HepG2 (cell line): ENCODE data around the gene CDH23.

Source experiments
- CHD2 ChIP-seq: IDR thresholded peaks from 2 replicates; pipeline ENCODE4 v1.6.1; 2011; ENCODE audit warnings: low read depth, low read length, improper control_type of control experiment
- GATA4 ChIP-seq: sonication (generic); IDR thresholded peaks from 2 replicates; pipeline ENCODE4 v1.6.1; 2016; ENCODE audit warnings: antibody characterized with exemption, low read depth, borderline replicate concordance
- MBNL3 ChIP-seq: fragments of 250-450 bp; sonication (Bioruptor Pico); conservative IDR thresholded peaks from 2 replicates; pipeline ENCODE4 v1.8.0; 2022; ENCODE audit warnings: mild to moderate bottlenecking, inconsistent platforms
- WIZ ChIP-seq: sonication (generic); formaldehyde crosslinking; IDR thresholded peaks from 2 replicates; pipeline ENCODE4 v1.5.1; 2020; ENCODE audit warnings: mild to moderate bottlenecking, missing genetic modification reagents
- ZFY ChIP-seq: sonication (generic); formaldehyde crosslinking; IDR thresholded peaks from 2 replicates; pipeline ENCODE4 v1.4.0; 2020; ENCODE audit warnings: missing genetic modification reagents
- ZNF552 ChIP-seq: sonication (generic); formaldehyde crosslinking; IDR thresholded peaks from 2 replicates; pipeline ENCODE4 v1.9.0; 2022; ENCODE audit warnings: missing genetic modification reagents, mild to moderate bottlenecking, borderline replicate concordance
- TF ChIP-seq, protein P1 (sequence below): sonication (generic); formaldehyde crosslinking; conservative IDR thresholded peaks from 2 replicates; pipeline ENCODE4 v1.4.0; 2020; ENCODE audit warnings: missing genetic modification reagents
- TF ChIP-seq, protein P2 (sequence below): sonication (generic); formaldehyde crosslinking; IDR thresholded peaks from 2 replicates; pipeline ENCODE4 v1.4.0; 2020; ENCODE audit warnings: missing genetic modification reagents

DNA sequence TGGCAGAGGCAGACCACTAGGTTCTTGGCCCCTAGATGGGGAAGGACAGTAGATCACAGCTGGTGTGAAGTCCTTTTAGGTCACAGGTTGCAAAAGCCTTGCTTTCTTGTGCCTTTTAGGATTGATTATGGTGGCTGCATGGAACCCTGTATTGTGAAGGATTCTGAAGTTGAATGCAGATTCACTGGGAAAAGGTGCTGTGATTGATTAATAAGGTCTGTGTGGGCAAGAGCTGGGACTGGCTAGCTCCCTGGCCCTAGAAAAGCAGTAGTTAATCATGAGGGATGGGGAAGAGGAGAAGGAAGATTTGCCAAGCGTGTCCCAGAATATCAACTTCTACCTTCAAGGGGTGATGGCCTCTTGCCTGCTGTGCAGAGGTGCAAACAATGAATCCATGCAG, 105.5 kb downstream of the CDH23 start:
- TF ChIP-seq CHD2 = no peak
- TF ChIP-seq ZNF552 (CRISPR knock-in tag) = no peak
- no peak for TF ChIP-seq ZFY (CRISPR knock-in tag)
- TF ChIP-seq, protein P1, sequence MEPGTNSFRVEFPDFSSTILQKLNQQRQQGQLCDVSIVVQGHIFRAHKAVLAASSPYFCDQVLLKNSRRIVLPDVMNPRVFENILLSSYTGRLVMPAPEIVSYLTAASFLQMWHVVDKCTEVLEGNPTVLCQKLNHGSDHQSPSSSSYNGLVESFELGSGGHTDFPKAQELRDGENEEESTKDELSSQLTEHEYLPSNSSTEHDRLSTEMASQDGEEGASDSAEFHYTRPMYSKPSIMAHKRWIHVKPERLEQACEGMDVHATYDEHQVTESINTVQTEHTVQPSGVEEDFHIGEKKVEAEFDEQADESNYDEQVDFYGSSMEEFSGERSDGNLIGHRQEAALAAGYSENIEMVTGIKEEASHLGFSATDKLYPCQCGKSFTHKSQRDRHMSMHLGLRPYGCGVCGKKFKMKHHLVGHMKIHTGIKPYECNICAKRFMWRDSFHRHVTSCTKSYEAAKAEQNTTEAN (CRISPR knock-in tag) = no peak
- TF ChIP-seq MBNL3 (CRISPR knock-in tag) = no peak
- no peak for TF ChIP-seq GATA4
- TF ChIP-seq, protein P2, sequence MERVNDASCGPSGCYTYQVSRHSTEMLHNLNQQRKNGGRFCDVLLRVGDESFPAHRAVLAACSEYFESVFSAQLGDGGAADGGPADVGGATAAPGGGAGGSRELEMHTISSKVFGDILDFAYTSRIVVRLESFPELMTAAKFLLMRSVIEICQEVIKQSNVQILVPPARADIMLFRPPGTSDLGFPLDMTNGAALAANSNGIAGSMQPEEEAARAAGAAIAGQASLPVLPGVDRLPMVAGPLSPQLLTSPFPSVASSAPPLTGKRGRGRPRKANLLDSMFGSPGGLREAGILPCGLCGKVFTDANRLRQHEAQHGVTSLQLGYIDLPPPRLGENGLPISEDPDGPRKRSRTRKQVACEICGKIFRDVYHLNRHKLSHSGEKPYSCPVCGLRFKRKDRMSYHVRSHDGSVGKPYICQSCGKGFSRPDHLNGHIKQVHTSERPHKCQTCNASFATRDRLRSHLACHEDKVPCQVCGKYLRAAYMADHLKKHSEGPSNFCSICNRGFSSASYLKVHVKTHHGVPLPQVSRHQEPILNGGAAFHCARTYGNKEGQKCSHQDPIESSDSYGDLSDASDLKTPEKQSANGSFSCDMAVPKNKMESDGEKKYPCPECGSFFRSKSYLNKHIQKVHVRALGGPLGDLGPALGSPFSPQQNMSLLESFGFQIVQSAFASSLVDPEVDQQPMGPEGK = no peak
- no peak for TF ChIP-seq WIZ (CRISPR knock-in tag)
